Neural cell (in vitro differentiated cells): ENCODE data around the gene GSX2. TPM values are rescaled to one million over a fixed set of nuclear protein-coding genes. Genes with fewer than 3 reads are reported as not detected.
A peak's percentile ranks its signal among the peaks of the same experiment; 100 is the strongest.

Experiments
- H2AFZ ChIP-seq: fragments of 200-600, 300-800 bp; sonication (generic), shearing (Covaris generic); 2 replicates; pipeline ENCODE4 v1.6.0; 2014; ENCODE audit warnings: low read depth, mild to moderate bottlenecking, antibody characterized with exemption, low read length, moderate library complexity
- H3F3A ChIP-seq: fragments of 200-600 bp; shearing (Covaris generic); 2 replicates; pipeline ENCODE4 v1.6.1; 2016; ENCODE audit warnings: mild to moderate bottlenecking, moderate library complexity, mixed read lengths, antibody characterized with exemption, low read length; ENCODE audit not compliant: insufficient read depth, poor library complexity, severe bottlenecking
- H3K27ac ChIP-seq: fragments of 200-600, 300-800 bp; sonication (generic), shearing (Covaris generic); 2 replicates; pipeline ENCODE4 v1.5.1; 2014; ENCODE audit warnings: mild to moderate bottlenecking, low read length, moderate library complexity
- H3K27me3 ChIP-seq: fragments of 300-800, 200-600 bp; sonication (generic), shearing (Covaris generic); 2 replicates; pipeline ENCODE4 v1.6.0; 2014; ENCODE audit warnings: mild to moderate bottlenecking, low read depth, low read length, moderate library complexity; ENCODE audit not compliant: insufficient read depth
- H3K36me3 ChIP-seq: fragments of 300-800, 200-600 bp; sonication (generic), shearing (Covaris generic); 2 replicates; pipeline ENCODE4 v1.5.1; 2014; ENCODE audit warnings: mild to moderate bottlenecking, antibody characterized with exemption, low read length, moderate library complexity; ENCODE audit not compliant: insufficient read depth
- H3K4me2 ChIP-seq: fragments of 300-800, 200-600 bp; sonication (generic), shearing (Covaris generic); 2 replicates; pipeline ENCODE4 v1.6.0; 2014; ENCODE audit warnings: mild to moderate bottlenecking, low read length
- H3K4me3 ChIP-seq: fragments of 300-800, 200-600 bp; sonication (generic), shearing (Covaris generic); 2 replicates; pipeline ENCODE4 v1.5.1; 2014; ENCODE audit warnings: mild to moderate bottlenecking, low read length, moderate library complexity
- H3K79me2 ChIP-seq: fragments of 200-600 bp; shearing (Covaris generic); replicated peaks from 2 replicates; pipeline ENCODE4 v1.6.0; 2014; ENCODE audit warnings: mild to moderate bottlenecking, low read length, moderate library complexity; ENCODE audit not compliant: insufficient read depth
- H3K9ac ChIP-seq: fragments of 300-800, 200-600 bp; sonication (generic), shearing (Covaris generic); 2 replicates; pipeline ENCODE4 v1.6.1; 2016; ENCODE audit warnings: mild to moderate bottlenecking, low read length, mixed read lengths
- H3K9me2 ChIP-seq: fragments of 200-600 bp; shearing (Covaris generic); 2 replicates; pipeline ENCODE4 v1.6.1; 2016; ENCODE audit warnings: mild to moderate bottlenecking, low read length, mixed read lengths; ENCODE audit not compliant: insufficient read depth
- H3K9me3 ChIP-seq: fragments of 200-600, 300-800 bp; sonication (generic), shearing (Covaris generic); 2 replicates; pipeline ENCODE4 v1.6.1; 2016; ENCODE audit warnings: mild to moderate bottlenecking, mixed run types, low read length, moderate library complexity, mixed read lengths
- H4K20me1 ChIP-seq: fragments of 200-600 bp; shearing (Covaris generic); 2 replicates; pipeline ENCODE4 v1.6.1; 2016; ENCODE audit warnings: mild to moderate bottlenecking, mixed run types; ENCODE audit not compliant: insufficient read depth
- EZH2 ChIP-seq: fragments of 200-600, 300-800 bp; shearing (Covaris generic), sonication (generic); IDR thresholded peaks from 2 replicates; pipeline ENCODE4 v1.6.1; 2014; ENCODE audit warnings: antibody characterized with exemption, low read length, borderline replicate concordance, mild to moderate bottlenecking; ENCODE audit not compliant: insufficient read depth, poor library complexity, severe bottlenecking
- MXI1 ChIP-seq: fragments of 450-650 bp; conservative IDR thresholded peaks from 2 replicates; pipeline ENCODE4 v1.6.1; 2014; ENCODE audit warnings: antibody characterized with exemption, mild to moderate bottlenecking; ENCODE audit not compliant: poor library complexity, severe bottlenecking
- POLR2AphosphoS5 ChIP-seq: IDR thresholded peaks from 2 replicates; pipeline ENCODE4 v1.6.1; 2012
- SMC3 ChIP-seq: fragments of 450-650 bp; conservative IDR thresholded peaks from 2 replicates; pipeline ENCODE4 v1.6.1; 2014; ENCODE audit warnings: antibody characterized with exemption, mild to moderate bottlenecking, moderate library complexity; ENCODE audit not compliant: poor library complexity
- polyA plus RNA-seq: library from polyadenylated mRNA; depleted of rRNA; stranded (reverse); fragments of >200 nt; gene quantifications from 2 replicates; pipeline ENCODE4 v1.2.3, GENCODE V29; 2014
- TF ChIP-seq, protein P1 (sequence below): IDR thresholded peaks from 2 replicates; pipeline ENCODE4 v1.6.1; 2012; ENCODE audit warnings: borderline replicate concordance

The GSX2 gene
- polyA plus RNA-seq, 1 donor from 2014 or later, result 0.87 TPM

DNA sequence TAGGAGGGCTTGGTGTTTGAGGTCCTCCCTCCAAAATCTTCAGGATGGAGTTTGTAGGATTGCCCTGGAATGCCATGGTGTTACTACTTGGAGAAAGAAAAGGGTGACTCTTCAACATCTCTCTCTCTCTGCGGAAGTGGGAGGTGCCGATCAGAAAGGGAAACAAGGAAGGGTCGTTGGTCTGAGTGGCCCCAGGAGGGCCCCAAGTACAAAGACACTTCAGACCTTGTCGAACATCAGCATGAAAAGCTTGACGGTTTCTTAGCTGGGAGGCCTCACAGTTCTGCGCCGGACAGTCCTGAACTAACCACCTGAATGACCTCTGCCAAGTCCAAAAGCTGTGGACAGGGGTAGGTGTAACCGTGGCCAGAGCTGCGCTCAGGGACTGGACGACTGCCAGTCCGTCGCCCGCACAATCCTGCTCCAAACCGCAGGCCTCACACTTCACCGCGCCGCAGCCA is 646 bp upstream of the GSX2 start:
- Histone ChIP-seq H3F3A (peaks cover 4% of the 10 kb centered on the region), H3K9me2 (no peaks in the 10 kb centered on the region), H3K27me3 (peaks cover 100% of the 10 kb centered on the region), H3K36me3 (no peaks in the 10 kb centered on the region), H3K27ac (no peak overlapping the region), H2AFZ (no peak overlapping the region), H3K9ac (no peak overlapping the region), H3K79me2 (peaks cover 21% of the 10 kb centered on the region), H3K9me3 (no peaks in the 10 kb centered on the region), H3K4me2 (no peak overlapping the region), H4K20me1 (no peaks in the 10 kb centered on the region), H3K4me3 (peak overlapping the region; percentile 79)
- no peak for TF ChIP-seq EZH2

- H3K4me3 ChIP-seq, result peak overlapping the region; percentile 79
- no peaks in the 10 kb centered on the region for H3K9me3 ChIP-seq
- no peaks in the 10 kb centered on the region for H4K20me1 ChIP-seq
- no peak overlapping the region for H3K27ac ChIP-seq
- H3K4me2 ChIP-seq, result peak overlapping the region; percentile 58
- H2AFZ ChIP-seq, result peak overlapping the region; percentile 23
- H3K36me3 ChIP-seq, result no peaks in the 10 kb centered on the region
- H3F3A ChIP-seq, result no peaks in the 10 kb centered on the region
- H3K9me2 ChIP-seq, result no peaks in the 10 kb centered on the region
- H3K9ac ChIP-seq, result peak overlapping the region; percentile 58
- H3K27me3 ChIP-seq, result peaks cover 100% of the 10 kb centered on the region
- TF ChIP-seq EZH2, result peak; percentile 13
- TF ChIP-seq, protein P1, sequence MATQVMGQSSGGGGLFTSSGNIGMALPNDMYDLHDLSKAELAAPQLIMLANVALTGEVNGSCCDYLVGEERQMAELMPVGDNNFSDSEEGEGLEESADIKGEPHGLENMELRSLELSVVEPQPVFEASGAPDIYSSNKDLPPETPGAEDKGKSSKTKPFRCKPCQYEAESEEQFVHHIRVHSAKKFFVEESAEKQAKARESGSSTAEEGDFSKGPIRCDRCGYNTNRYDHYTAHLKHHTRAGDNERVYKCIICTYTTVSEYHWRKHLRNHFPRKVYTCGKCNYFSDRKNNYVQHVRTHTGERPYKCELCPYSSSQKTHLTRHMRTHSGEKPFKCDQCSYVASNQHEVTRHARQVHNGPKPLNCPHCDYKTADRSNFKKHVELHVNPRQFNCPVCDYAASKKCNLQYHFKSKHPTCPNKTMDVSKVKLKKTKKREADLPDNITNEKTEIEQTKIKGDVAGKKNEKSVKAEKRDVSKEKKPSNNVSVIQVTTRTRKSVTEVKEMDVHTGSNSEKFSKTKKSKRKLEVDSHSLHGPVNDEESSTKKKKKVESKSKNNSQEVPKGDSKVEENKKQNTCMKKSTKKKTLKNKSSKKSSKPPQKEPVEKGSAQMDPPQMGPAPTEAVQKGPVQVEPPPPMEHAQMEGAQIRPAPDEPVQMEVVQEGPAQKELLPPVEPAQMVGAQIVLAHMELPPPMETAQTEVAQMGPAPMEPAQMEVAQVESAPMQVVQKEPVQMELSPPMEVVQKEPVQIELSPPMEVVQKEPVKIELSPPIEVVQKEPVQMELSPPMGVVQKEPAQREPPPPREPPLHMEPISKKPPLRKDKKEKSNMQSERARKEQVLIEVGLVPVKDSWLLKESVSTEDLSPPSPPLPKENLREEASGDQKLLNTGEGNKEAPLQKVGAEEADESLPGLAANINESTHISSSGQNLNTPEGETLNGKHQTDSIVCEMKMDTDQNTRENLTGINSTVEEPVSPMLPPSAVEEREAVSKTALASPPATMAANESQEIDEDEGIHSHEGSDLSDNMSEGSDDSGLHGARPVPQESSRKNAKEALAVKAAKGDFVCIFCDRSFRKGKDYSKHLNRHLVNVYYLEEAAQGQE, result no peak
- H3K79me2 ChIP-seq, result peaks cover 21% of the 10 kb centered on the region
Observed at GRCh38 chr4:54100595-54101189, 729 bp downstream of the GSX2 start.

DNA sequence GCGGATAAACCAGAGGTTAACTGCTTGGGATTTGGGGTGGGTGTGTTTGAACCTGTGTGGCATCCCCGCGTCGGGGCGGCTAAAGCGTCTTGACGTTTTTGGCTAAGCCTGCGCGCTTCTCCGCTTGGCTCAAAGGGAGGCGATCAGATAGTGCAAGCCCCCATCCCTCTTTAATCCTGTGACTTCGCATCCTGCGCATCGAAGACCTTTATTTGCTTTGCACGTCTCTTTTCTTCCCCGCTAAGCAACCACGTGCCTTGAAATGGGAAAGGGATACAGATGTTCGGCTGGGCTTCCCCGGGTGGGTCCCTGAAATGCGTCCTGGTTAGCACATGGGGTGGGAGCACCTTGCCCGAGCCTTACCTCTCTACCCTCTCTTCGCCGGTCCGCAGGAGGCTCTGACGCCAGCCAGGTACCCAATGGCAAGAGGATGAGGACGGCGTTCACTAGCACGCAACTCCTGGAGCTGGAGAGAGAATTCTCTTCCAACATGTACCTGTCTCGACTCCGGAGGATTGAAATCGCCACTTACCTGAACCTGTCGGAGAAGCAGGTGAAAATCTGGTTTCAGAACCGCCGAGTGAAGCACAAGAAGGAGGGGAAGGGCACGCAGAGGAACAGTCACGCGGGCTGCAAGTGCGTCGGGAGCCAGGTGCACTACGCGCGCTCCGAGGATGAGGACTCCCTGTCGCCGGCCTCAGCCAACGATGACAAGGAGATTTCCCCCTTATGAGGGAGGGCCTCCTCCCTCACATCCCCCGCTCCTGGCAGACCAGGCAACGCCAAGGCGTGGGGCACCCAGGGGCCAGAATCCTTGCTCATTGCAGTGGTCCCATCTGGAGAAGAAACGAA is 1.5 kb downstream of the GSX2 start:
- Histone ChIP-seq H3K9me3 (no peaks in the 10 kb centered on the region), H3K4me2 (peak overlapping the region; percentile 58), H3K27ac (no peak overlapping the region), H3K4me3 (peak overlapping the region; percentile 79), H3K79me2 (peaks cover 21% of the 10 kb centered on the region), H3K36me3 (no peaks in the 10 kb centered on the region), H3K9ac (peak overlapping the region; percentile 58), H3K27me3 (peaks cover 94% of the 10 kb centered on the region), H4K20me1 (no peaks in the 10 kb centered on the region), H3K9me2 (no peaks in the 10 kb centered on the region), H2AFZ (no peak overlapping the region), H3F3A (no peaks in the 10 kb centered on the region)
- TF ChIP-seq EZH2 (peak; percentile 55), POLR2AphosphoS5 (peak; percentile 22), MXI1 (no peak), SMC3 (no peak)
